H9 (cell line): ENCODE measurements around the gene WDFY3. TPM values are rescaled to one million over a fixed set of nuclear protein-coding genes. Genes with fewer than 3 reads are reported as not detected.

ENCODE experiments used
- DNase-seq: peaks from one replicate; pipeline ENCODE4 v3.0.0-alpha.2; 2017
- H2AFZ ChIP-seq: one replicate; pipeline ENCODE4 v1.6.1; 2013; ENCODE audit warnings: mild to moderate bottlenecking, low read length, control low read depth, moderate library complexity
- H2AK5ac ChIP-seq: 2 replicates; pipeline ENCODE4 v1.6.1; 2013; ENCODE audit warnings: low read length, control low read depth, mixed read lengths; ENCODE audit not compliant: insufficient read length
- H2BK120ac ChIP-seq: one replicate; pipeline ENCODE4 v1.6.1; 2013; ENCODE audit warnings: low read depth, mild to moderate bottlenecking, low read length, control low read depth, inconsistent platforms; ENCODE audit not compliant: poor library complexity, severe bottlenecking
- H2BK12ac ChIP-seq: 2 replicates; pipeline ENCODE4 v1.6.1; 2013; ENCODE audit warnings: low read length, control low read depth, mixed read lengths, low read depth; ENCODE audit not compliant: insufficient read length
- H2BK15ac ChIP-seq: 2 replicates; pipeline ENCODE4 v1.6.1; 2013; ENCODE audit warnings: low read depth, low read length, control low read depth
- H2BK20ac ChIP-seq: one replicate; pipeline ENCODE4 v1.6.1; 2013; ENCODE audit warnings: low read depth, mild to moderate bottlenecking, low read length, control low read depth, inconsistent platforms; ENCODE audit not compliant: poor library complexity, severe bottlenecking
- H2BK5ac ChIP-seq: 2 replicates; pipeline ENCODE4 v1.6.1; 2013; ENCODE audit warnings: low read length, control low read depth, mixed read lengths; ENCODE audit not compliant: insufficient read length
- H3K14ac ChIP-seq: 2 replicates; pipeline ENCODE4 v1.6.1; 2013; ENCODE audit warnings: low read length, control low read depth; ENCODE audit not compliant: insufficient read depth
- H3K18ac ChIP-seq: 2 replicates; pipeline ENCODE4 v1.6.1; 2013; ENCODE audit warnings: low read depth, mild to moderate bottlenecking, mixed read lengths, low read length, control low read depth; ENCODE audit not compliant: insufficient read length
- H3K23ac ChIP-seq: 2 replicates; pipeline ENCODE4 v1.6.1; 2013; ENCODE audit warnings: low read length, control low read depth, mixed read lengths, low read depth; ENCODE audit not compliant: insufficient read length
- H3K23me2 ChIP-seq: 2 replicates; pipeline ENCODE4 v1.6.1; 2013; ENCODE audit warnings: low read depth, mild to moderate bottlenecking, mixed read lengths, low read length, control low read depth; ENCODE audit not compliant: insufficient read length, poor library complexity, severe bottlenecking
- H3K27ac ChIP-seq: 2 replicates; pipeline ENCODE4 v1.5.1; 2013; ENCODE audit warnings: low read length, control low read depth, mixed read lengths, low read depth; ENCODE audit not compliant: insufficient read length
- H3K27me3 ChIP-seq: 2 replicates; pipeline ENCODE4 v1.6.1; 2013; ENCODE audit warnings: low read length, control low read depth, inconsistent platforms; ENCODE audit not compliant: insufficient read depth
- H3K4ac ChIP-seq: 2 replicates; pipeline ENCODE4 v1.6.1; 2013; ENCODE audit warnings: low read depth, mild to moderate bottlenecking, control low read depth, inconsistent platforms, low read length, moderate library complexity
- H3K4me1 ChIP-seq: 2 replicates; pipeline ENCODE4 v1.6.1; 2013; ENCODE audit warnings: low read length, control low read depth, inconsistent platforms; ENCODE audit not compliant: insufficient read depth
- H3K4me2 ChIP-seq: 2 replicates; pipeline ENCODE4 v1.6.1; 2013; ENCODE audit warnings: low read length, control low read depth, mixed read lengths; ENCODE audit not compliant: insufficient read length, insufficient read depth
- H3K56ac ChIP-seq: 2 replicates; pipeline ENCODE4 v1.6.1; 2013; ENCODE audit warnings: low read depth, mild to moderate bottlenecking, mixed read lengths, low read length, control low read depth; ENCODE audit not compliant: insufficient read length
- H3K79me1 ChIP-seq: 2 replicates; pipeline ENCODE4 v1.6.1; 2013; ENCODE audit warnings: low read depth, mild to moderate bottlenecking, moderate library complexity, low read length, control low read depth, inconsistent platforms; ENCODE audit not compliant: insufficient read depth, poor library complexity, severe bottlenecking
- H3K79me2 ChIP-seq: 2 replicates; pipeline ENCODE4 v1.6.1; 2013; ENCODE audit warnings: low read length, control low read depth, inconsistent platforms; ENCODE audit not compliant: insufficient read depth
- H3K9ac ChIP-seq: 2 replicates; pipeline ENCODE4 v1.6.1; 2013; ENCODE audit warnings: low read length, control low read depth, mixed read lengths; ENCODE audit not compliant: insufficient read length; ENCODE audit errors: extremely low read depth
- H3K9me3 ChIP-seq: one replicate; pipeline ENCODE4 v1.6.1; 2013; ENCODE audit warnings: low read depth, low read length, inconsistent platforms; ENCODE audit not compliant: control insufficient read depth
- H3T11ph ChIP-seq: one replicate; pipeline ENCODE4 v1.6.1; 2013; ENCODE audit warnings: mild to moderate bottlenecking, low read length, control low read depth, inconsistent platforms
- H4K20me1 ChIP-seq: one replicate; pipeline ENCODE4 v1.6.1; 2013; ENCODE audit not compliant: control insufficient read depth, insufficient read length, insufficient read depth
- H4K5ac ChIP-seq: 2 replicates; pipeline ENCODE4 v1.6.1; 2013; ENCODE audit warnings: low read depth, mild to moderate bottlenecking, mixed read lengths, low read length, control low read depth; ENCODE audit not compliant: insufficient read length
- H4K8ac ChIP-seq: replicated peaks from 2 replicates; pipeline ENCODE4 v1.6.1; 2013; ENCODE audit warnings: low read length, control low read depth, mixed read lengths, low read depth; ENCODE audit not compliant: insufficient read length
- H4K91ac ChIP-seq: 2 replicates; pipeline ENCODE4 v1.6.1; 2013; ENCODE audit warnings: low read depth, mild to moderate bottlenecking, moderate library complexity, mixed read lengths, low read length, control low read depth; ENCODE audit not compliant: insufficient read length
- H3K27ac Mint-ChIP-seq, 3 experiments: 2 replicates in 2 of 3; 3 replicates in 1 of 3; pipeline ENCODE4 v1.8.0; 2020 to 2021; ENCODE audit warnings: mixed read lengths in 3 of 3, mild to moderate bottlenecking in 1 of 3, moderate library complexity in 1 of 3
- H3K27me3 Mint-ChIP-seq: 2 replicates; pipeline ENCODE4 v1.8.0; 2021; ENCODE audit warnings: low read depth, mild to moderate bottlenecking, moderate library complexity, mixed read lengths
- H3K36me3 Mint-ChIP-seq, 3 experiments: 2 replicates in 2 of 3; 3 replicates in 1 of 3; pipeline ENCODE4 v1.8.0; 2020 to 2021; ENCODE audit warnings: low read depth in 3 of 3, mixed read lengths in 3 of 3; ENCODE audit not compliant: insufficient read depth in 1 of 3
- H3K4me1 Mint-ChIP-seq, 2 experiments: 2 replicates each; pipeline ENCODE4 v1.8.0; 2020; ENCODE audit warnings: mixed read lengths in 2 of 2
- H3K4me3 Mint-ChIP-seq, 2 experiments: 2 replicates in 1 of 2; 3 replicates in 1 of 2; pipeline ENCODE4 v1.8.0; 2020 to 2021; ENCODE audit warnings: mild to moderate bottlenecking in 2 of 2, mixed read lengths in 2 of 2, moderate library complexity in 1 of 2
- H3K9me3 Mint-ChIP-seq, 2 experiments: 2 replicates in 1 of 2; 3 replicates in 1 of 2; pipeline ENCODE4 v1.8.0; 2020; ENCODE audit warnings: mild to moderate bottlenecking in 2 of 2, mixed read lengths in 2 of 2, moderate library complexity in 1 of 2
- WGBS: extraction: QIAGEN DNeasy Blood & Tissue Kit; methylation state at CpG from one replicate; pipeline ENCODE4 v1.1.7; 2013; ENCODE audit warnings: missing lambda C conversion rate, low lambda C conversion rate, mixed read lengths; ENCODE audit not compliant: insufficient read length; ENCODE audit errors: extremely low coverage; 5-methylcytosine and 5-hydroxymethylcytosine counted together
- total RNA-seq: library from RNA; stranded (reverse); gene quantifications from 2 replicates; pipeline ENCODE4 v1.2.1, GENCODE V29; 2021
- TF ChIP-seq, protein P1 (sequence below): fragments of 200-600 bp; sonication (generic); conservative IDR thresholded peaks from 3 replicates; pipeline ENCODE4 v1.8.0; 2021; ENCODE audit warnings: antibody characterized with exemption, mild to moderate bottlenecking

The WDFY3 gene
- total RNA-seq, 1 experiment from 2014 or later: 54.6 TPM

GRCh38 chr4:84917086-84917821, 49.2 kb downstream of the WDFY3 start:
- no peak overlapping the region for H3K9ac ChIP-seq
- no peaks in the 10 kb centered on the region for H3K23me2 ChIP-seq
- H3K27me3 Mint-ChIP-seq: no peaks in the 10 kb centered on the region
- no peak overlapping the region for H2BK120ac ChIP-seq
- no peak overlapping the region for H3K56ac ChIP-seq
- no peaks in the 10 kb centered on the region for H3K27me3 ChIP-seq
- no peak overlapping the region for H3K4ac ChIP-seq
- no peak overlapping the region for H3T11ph ChIP-seq
- H3K4me1 Mint-ChIP-seq: peaks cover 13 to 16% of the 10 kb centered on the region in 2 experiments
- no peak overlapping the region for H3K4me3 Mint-ChIP-seq
- no peaks in the 10 kb centered on the region for H3K9me3 ChIP-seq
- H3K9me3 Mint-ChIP-seq: no peaks in the 10 kb centered on the region
- H3K23ac ChIP-seq: no peak overlapping the region
- no peak overlapping the region for H2AFZ ChIP-seq
- H3K27ac Mint-ChIP-seq: peak overlapping the region in 1 of 3 experiments; percentile 65; a peak in 1 of 7 replicates
- no peak overlapping the region for H2AK5ac ChIP-seq
- H3K79me1 ChIP-seq: no peaks in the 10 kb centered on the region
- no peak overlapping the region for H2BK15ac ChIP-seq
- H3K4me1 ChIP-seq: peaks cover 4% of the 10 kb centered on the region
- no peak overlapping the region for H4K5ac ChIP-seq
- H3K79me2 ChIP-seq: peaks cover 2% of the 10 kb centered on the region; the same call in 1 of the 2 replicates
- no peaks in the 10 kb centered on the region for H4K20me1 ChIP-seq
- peaks cover 14 to 22% (median 18%) of the 10 kb centered on the region in 3 experiments for H3K36me3 Mint-ChIP-seq
- no peak for DNase-seq
- H2BK20ac ChIP-seq: no peak overlapping the region
- H4K91ac ChIP-seq: no peak overlapping the region
- no peak overlapping the region for H2BK12ac ChIP-seq
- no peak overlapping the region for H3K4me2 ChIP-seq
- TF ChIP-seq, protein P1, sequence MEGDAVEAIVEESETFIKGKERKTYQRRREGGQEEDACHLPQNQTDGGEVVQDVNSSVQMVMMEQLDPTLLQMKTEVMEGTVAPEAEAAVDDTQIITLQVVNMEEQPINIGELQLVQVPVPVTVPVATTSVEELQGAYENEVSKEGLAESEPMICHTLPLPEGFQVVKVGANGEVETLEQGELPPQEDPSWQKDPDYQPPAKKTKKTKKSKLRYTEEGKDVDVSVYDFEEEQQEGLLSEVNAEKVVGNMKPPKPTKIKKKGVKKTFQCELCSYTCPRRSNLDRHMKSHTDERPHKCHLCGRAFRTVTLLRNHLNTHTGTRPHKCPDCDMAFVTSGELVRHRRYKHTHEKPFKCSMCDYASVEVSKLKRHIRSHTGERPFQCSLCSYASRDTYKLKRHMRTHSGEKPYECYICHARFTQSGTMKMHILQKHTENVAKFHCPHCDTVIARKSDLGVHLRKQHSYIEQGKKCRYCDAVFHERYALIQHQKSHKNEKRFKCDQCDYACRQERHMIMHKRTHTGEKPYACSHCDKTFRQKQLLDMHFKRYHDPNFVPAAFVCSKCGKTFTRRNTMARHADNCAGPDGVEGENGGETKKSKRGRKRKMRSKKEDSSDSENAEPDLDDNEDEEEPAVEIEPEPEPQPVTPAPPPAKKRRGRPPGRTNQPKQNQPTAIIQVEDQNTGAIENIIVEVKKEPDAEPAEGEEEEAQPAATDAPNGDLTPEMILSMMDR: no peak
- H4K8ac ChIP-seq: no peak overlapping the region
- H3K27ac ChIP-seq: no peak overlapping the region
- no peak overlapping the region for H3K18ac ChIP-seq
- no peak overlapping the region for H2BK5ac ChIP-seq
- no CpG with 5 or more reads among the region's 6 CpGs for WGBS
- no peak overlapping the region for H3K14ac ChIP-seq
